Activated CD4-positive, alpha-beta T cell treated with anti-CD3 and anti-CD28 coated beads for 24 hours (primary cell): ENCODE measurements around the gene MRPL36.
A peak's percentile ranks its signal among the peaks of the same experiment; 100 is the strongest.

ENCODE experiments used
- DNase-seq, 2 donors: peaks; one replicate each; pipeline ENCODE4 v3.0.0-alpha.2; 2020; ENCODE audit warnings: low read depth in 2 of 2

Gene MRPL36

DNA sequence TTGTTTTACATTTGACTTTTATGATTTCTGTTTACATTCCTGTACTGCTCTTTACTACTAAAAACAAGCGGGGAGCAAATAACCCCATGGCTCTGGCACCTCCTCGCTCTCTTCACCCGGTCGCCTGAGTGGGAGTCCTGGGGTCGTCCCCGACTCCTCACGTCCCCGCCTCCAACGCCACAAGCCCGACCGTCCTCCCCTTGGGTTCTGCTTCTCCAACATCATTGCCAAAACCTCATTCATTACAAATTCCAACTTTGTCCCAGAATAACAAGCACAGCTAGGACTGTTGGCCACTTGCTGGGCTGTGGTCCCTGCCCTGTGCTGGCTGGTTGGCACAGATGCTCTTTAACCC is 35.1 kb downstream of the MRPL36 start:
- no peak for DNase-seq

DNA sequence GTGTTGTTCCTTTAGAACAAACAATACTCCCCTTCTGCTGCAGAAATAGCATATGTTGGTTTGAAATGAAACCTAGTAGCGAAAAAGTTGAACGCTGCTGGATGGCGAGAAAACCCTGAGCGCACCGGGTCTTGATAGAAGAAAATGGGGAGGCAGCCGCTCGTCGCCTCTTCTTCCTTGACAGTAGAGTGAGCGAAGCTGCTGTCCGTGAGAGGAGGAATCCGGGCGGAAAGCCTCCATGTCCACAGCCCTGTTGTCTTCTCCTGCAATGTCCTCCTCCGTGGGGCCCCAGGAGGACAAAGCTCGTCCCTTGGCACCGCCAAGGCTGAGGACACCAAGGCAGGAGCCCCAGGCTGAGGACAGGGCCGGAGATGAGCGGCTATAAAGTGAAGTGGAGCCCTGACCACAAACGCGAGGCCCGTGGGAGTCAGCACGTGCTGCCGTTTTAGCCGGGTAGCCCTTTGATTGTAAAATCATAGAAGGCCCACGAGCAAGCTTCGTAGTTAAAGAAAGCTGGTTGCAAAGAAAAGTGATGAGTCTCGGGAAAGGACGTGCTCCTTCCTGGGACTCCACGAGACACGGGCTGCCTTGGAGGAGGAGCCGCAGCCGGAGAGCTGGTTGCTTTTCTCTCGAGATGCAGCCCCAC is 35.6 kb downstream of the MRPL36 start:
- no peak for DNase-seq

DNA sequence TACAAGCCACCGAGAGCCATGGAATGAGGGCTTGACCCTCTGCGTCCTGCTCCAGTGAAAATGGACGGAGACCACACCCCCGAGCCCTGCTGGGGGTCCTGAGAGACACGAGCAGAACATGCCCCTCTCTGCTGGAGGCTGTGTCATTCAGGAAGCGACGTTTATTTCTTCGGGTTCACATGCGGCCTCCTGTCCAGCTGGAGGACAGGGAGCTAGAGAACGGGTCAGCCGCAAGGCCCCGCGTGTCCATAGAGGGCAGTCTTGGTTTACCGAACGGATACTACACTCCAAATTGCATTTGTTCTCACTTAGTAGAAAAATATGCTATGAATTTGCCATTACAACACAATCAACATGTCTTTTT is 36.1 kb downstream of the MRPL36 start:
- peak in 1 of 2 donors; percentile 8 for DNase-seq

DNA sequence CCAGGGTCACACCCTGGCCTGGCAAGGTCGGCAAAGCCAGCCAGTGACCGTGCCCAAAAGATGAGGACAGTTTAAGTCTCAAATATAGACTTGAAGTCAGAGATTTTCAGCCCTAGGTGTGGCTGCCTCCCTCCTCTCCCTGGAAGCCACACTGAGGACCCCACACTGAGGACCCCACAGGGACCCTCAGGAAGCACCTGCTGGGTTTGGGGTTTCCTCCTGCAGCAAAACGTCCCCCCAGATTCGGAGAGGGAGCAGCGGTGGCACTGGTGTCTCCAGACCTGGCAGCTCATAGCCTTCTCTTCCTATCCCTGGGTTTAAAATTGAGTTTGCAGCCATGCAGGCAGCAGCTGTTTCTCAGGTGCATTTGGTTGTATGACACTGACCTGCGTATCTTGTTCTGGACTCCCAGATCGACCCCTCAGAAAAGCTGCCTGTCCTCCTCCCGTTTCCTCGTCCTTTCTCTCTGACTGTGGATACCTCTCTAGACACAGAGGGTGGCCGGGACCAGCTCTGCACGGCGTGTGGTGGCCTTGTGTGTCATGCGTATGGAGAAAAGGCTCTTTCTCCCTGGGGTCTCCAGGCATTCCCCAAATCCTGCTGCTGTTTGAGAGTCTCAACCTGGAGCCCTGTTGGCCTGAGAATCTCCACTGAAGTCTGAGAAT is 36.6 kb downstream of the MRPL36 start:
- no peak for DNase-seq

DNA sequence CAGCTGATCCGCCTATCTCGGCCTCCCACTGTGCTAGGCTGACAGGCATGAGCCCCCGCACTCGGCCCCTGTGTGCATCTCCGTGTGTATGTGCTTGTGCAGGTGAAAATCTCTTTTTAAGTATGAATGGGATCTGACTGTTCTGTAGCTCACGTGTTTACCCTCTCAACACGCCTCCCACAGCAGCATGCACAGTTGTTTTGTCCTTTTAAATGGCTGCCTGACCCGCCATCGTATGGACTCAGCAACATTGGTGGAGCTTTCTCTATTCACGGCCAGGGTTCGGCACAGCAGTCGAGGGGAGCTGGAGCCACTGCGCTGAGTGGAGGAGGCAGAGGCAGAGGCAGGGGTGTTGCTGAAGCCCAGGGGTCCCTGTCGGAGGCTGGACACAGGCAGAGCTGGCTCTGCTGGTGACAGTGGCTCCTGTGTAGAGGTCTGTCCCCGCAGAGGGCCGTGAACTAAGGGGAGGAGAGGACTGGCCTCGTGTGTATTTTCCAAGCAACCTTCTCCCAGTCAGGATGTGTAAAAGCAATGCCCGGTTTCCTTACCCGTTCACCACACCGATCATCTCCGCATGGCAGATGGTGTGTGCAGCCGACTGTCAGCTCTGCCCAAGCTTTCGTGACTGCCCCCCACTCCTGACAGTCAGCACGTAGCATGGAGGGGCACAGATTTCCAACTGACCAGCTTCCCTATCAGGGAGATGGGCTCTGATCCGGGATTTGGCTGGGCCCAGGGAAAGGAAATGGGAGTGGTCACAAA is 37.3 kb downstream of the MRPL36 start:
- DNase-seq = no peak

DNA sequence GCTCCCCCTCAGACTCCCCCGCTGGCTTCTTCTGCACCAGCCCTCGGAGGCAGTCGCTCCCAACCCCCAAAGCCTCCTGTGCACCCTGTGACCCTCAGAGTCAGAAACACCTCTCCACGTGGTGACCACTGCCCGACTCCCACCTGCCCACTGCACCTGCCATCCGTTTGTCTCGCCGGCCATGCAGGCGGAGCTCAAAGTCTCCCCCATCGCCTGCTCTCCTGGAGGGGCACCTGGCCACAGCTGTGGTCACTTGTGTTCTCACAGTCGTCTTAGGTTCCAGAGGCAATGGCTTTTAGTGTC is 38.2 kb downstream of the MRPL36 start:
- DNase-seq = no peak

DNA sequence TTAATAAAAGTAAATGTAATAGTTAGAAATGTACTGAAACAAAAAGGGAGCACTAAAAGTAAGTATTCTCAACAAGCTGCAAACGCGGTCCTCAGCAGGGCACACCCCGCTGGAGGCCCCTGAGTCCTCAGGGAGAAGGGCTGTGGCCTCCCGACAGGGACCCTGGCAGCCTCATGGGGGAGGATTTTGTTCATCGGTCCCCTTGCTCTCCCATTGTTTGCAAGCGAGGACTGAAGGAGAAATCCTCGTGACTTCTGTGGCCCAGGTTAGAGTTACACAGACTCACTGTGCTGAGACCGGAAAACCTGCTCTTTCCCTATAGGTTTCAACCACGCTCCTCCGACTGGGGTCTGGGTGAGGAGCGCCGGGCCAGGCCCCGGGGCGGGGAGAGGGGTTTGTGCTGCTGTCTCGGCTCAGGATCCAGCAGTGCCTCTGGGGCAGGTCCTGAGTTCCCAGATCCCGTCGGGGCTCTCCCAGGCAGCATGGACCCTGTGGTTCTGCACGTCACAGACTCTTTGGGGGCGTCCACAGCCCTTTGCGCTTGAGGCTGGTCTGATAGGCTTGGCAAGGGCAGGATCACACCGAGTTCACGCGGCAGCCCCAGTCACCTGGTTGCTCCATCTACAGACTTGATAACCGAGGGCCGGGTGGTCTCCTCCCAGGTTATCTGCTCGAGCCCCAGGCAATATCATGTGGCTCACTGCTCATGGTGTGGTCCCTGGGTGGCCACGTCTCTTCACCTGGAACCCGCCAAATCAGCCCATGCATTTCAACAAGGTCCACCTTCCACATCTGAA is 38.8 kb downstream of the MRPL36 start:
- DNase-seq = no peak

DNA sequence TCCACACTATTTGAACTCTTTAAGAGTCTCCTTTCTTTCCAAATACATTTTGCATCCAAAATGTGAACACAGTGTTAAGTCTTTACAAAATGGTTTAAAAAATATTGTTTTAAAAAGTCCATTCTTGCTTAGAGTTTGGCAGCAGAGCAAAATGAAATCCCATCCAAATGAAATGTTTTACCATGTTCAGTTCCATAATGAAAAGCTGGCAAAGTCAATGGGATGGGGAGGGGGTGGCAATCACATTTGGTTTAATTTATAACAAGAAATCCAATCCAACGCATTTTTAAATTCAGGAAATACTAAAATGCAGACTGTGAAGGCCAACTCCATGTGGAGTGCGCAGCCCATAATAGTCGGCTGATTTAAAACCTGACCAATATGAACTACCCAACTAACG is 39.4 kb downstream of the MRPL36 start:
- DNase-seq = no peak

DNA sequence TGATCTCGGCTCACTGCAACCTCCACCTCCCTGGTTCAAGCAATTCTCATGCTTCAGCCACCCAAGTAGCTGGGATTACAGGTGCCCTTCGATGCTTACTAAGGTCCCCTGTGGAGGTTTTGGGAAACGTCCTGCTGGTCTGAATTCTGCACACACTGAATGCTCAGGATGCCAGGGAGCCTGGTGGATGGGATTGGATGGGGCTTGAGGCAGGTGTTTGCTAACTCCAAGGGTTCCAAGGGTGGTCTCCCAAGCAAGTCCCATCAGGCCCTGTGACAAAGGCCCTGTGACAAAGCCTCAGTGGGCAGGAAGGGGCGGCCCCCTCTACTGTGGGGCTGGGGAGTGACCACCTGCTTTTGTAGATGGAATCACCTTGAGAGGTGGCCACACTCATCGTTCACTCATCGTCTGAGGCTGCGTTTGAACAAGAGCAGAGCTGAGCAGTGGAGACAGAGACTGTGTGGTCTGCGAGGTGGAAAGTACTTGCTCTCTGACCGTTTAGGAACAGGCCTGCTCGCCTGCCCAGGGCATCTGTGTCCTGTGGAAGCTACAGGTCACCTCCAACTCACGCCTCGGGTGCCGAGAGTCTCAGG is 40.2 kb downstream of the MRPL36 start:
- DNase-seq = no peak

DNA sequence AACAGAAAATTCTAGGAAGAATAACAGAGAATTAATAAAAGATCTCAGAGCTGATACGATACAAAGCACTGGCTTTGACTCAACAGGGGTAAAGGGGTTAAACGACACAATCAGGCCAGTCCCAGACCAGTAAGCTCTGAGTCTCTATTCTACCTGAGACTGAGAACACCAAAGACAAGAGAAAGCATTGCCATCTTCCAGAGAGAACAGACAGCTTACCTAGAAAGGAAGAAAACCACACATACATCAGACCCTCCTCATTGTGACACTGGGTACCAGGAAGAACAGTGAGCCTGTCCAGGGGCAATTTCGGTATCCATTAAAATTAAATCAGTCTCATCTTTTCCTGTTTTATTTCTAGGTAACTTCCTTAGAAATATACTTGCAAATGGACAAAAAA is 41.1 kb downstream of the MRPL36 start:
- DNase-seq = no peak

DNA sequence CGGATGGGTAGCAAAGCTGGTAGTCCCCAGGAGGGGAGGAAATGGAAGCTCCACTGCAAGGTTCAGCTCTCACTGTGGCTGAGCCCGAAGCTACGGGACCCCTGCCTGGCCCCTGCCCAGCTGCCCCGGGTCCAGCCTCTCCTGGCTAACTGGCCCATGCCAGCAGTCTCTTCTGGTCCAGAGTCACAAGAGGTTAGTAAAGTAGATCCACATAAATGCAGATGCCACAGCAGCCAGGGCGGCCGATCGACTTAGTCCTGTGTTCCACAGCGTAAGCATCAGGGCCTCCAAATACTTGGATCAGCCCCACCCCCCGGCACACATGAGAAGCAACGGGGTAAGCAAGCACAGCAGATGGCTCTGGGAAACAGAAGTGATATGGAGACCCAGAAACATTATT is 42.1 kb downstream of the MRPL36 start:
- no peak for DNase-seq

DNA sequence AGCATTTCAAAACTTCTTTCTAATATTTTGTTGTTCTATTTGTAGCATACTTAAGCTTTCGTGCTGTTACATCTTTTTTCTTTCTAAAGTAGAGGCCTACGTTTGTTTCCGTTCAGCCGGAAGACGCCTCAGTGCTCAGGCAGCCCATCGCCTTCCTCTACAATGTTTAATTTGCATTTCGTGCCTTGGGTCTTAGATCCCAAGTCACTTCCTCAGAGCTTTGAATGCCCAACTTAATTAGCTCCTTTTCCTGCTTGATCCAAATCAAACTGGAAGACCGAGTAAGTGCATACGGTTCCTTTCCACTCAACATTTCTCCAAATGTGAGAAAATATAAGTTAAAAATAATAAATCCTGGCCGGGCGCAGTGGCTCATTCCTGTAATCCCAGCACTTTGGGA is 43.2 kb downstream of the MRPL36 start:
- no peak for DNase-seq

DNA sequence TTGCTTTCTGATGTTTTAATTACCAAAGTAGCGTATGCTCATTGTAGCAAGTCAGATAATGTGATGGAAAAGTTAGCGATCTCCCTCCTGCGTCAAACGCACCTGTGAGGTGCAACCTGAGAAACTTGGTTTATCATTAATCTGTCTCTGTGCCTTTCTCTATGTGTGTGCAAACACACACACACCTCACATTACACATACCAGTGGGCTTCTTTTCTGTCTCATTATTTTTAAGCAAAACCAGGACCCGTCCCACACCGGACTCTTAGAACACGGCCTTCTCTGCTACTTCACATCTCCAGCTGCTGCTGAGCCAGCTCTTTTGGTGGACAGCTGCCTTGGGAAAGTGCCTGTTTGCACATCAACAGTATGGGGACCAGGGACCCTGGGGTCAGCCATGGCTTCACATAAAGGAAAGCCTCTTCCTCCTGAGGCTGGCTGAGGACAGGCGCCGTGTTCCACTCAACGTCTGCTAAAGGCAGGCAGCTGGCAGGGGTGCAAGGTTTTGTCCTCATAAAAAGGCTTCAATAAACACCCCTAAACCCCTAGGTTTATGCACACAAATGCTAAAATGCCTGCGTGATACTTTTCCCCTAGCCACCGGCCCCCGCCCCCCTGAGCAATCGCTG is 44.2 kb downstream of the MRPL36 start:
- no peak for DNase-seq

DNA sequence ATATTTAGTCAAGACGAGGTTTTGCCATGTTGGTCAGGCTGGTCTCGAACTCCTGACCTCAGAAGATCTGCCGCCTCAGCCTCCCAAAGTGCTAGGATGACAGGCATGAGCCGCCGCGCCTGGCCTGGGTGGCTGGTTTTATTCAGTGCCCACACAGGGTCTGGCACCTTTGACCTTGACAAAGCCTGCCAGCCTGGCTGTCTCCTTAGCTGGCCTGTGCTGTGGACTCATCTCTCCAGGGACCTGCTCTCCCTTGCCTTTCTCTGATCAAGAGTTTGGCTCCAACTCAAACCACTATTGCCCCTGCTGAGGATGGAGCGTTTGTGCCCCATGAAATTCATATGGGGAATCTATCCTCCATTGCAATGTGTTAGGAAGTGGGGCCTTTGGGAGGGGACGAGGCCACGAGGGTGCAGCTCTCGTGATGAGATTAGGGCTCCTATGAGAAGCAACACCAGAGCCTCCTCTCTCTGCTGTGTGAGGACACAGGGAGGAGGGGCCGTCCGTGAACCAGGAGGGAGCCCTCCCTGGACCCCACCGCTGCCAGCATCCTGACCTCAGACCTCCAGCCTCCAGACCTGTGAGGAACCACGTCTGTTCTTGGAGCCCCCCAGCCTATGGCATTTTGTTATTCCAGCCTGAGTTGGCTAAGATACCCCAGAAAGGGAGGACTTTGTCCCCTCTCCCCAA is 45.0 kb downstream of the MRPL36 start:
- DNase-seq = no peak

DNA sequence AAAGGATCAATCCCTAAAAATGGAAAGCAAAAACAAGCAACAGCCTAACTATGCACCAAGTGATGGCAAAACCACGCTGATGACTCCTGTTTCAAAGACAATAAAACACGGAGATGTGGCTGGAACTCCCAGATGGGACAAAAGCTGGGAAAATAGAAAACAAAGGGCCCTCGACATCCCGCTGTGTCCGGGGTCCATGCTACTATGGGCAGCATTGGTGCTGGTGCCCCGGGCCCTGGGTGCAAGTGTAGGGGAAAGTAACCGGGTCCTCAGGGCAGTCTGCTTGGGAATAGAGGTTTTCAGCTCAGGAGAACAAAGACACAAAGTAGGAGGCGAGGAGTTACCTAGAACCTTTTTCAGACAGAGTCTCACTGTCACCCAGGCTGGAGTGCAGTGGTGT is 46.1 kb downstream of the MRPL36 start:
- no peak for DNase-seq

DNA sequence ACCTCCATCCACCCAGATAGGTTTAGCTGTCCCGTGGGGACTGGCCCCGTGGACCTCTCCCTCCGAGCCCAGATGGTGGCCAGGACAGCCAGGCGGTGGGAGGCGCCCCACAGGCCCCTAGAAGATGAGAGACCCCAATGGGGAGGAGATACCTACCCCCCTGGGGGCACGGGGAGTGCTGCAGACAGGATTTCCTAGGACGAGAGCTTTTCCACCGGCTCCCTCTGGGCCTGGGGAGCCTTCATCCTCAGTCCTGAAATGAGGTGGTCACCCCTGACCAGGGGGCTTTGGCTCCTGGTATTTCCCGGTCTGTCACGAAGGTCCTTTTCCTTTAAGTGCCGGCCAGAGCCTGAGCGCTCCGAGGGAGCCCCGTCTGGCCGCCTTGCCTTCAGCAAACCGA is 46.8 kb downstream of the MRPL36 start:
- no peak for DNase-seq

DNA sequence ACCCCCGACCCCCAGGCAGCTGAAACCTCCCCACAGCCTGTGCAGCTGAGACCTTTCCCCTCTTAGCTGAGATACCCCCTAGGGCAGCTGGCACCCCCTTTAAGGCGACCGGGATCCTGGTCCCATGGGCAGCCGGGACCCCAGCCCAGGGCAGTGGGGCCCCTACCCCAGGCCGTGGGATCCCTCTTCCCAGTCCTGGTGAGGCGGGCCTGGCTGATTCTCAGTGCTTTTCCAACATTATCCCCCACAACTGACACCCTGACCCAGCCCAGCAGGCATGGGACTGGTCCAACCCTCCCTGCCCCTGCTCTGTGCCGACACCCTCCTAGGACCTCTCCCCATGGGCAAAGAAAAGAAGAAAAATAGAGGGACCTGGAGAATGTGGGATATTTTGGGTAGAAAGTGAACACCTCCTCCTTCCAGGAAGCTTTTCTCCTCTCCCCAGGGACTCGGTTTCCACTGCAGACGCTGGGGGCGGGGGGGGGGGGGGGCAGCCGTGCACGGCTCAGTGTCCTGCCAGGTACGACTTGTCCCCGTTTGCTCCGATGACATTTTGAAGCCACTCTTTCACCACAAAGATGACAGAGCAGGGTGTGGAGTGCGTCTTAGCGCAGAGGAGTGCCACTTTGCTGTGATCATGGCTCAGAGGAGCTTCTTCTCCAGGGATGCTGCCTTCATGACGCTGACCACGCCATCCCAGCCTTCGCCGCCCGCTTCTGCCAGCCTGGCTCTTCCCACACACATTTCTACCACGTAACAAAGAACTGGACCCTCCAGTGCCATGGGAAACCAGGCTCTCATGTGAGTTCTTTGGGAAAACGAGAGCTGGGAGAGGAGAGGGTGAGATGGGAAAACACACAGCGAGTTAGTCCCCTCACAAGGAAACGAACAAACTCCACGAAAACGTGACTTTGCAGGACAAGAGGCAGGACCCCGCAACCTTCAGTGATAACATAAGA is 47.5 kb downstream of the MRPL36 start:
- no peak for DNase-seq

DNA sequence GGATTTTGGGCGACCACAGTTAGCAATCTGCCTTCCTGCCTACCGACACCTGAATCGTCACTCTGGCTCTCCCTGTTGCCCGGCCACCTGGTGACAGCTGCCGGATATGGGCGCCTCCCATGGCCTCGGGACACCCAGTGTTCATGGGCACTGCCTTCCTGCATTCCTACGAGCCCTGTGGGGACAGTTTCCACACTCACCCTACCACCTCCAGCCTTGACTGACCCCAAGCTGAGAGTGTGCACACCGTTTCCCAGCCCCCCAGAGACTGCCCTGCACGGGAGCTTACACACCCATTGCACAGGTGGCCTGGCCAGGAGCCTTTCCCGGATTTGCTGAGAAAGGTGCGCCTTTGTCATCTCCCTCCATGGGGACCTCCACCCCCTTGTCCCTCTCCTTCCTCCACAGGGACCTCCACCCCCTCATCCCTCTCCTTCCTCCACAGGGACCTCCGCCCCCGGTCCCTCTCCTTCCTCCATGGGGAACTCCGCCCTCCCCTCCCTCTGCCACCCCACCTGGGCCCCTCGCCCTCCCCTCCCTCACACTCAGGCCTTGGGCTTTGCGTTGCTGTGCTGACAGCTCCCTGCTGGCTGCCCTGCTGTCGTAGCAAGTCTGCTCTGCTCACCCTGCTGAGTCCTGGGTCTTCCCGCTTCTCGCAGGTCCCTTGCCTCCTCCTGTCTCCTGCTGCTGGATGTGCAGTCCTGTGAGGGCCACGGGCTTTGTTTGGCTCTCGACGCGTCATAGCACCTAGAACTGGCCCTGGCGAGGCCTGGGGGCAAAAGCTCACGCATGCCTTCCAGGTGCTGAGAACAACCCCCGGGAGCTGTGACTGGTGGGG is 48.4 kb downstream of the MRPL36 start:
- no peak for DNase-seq

DNA sequence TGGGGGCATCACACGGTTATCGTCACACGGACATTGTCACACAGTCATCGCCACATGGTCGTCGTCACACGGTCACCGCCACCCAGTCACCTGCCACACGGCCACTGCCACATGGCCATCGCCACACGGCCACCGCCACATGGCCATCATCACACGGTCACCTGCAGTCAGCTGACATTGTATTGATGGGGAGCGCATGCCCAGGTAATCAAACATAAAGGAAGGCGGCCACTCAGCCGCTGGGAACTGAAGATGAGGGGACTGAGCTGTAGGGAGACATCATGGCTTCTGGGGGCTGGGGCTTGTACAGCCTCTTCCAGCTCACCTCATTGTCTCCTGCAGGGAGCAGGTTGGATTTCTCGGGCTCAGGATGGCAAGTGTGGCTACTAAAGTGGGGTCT is 49.2 kb downstream of the MRPL36 start:
- no peak for DNase-seq
